K562 (cell line): ENCODE measurements around the gene PCDHGA8.

Source experiments
- ADNP ChIP-seq: fragments of 200-800 bp; sonication (Bioruptor generic); IDR thresholded peaks from 2 replicates; pipeline ENCODE4 v1.6.1; 2016; ENCODE audit warnings: missing genetic modification characterization, missing compliant biosample characterization
- BDP1 ChIP-seq: IDR thresholded peaks from 3 replicates; pipeline ENCODE4 v1.6.1; 2011; ENCODE audit not compliant: insufficient read length, insufficient read depth
- CBFB ChIP-seq: sonication (generic); formaldehyde crosslinking; IDR thresholded peaks from 2 replicates; pipeline ENCODE4 v1.4.0; 2020; ENCODE audit warnings: mild to moderate bottlenecking, missing genetic modification reagents
- CREM ChIP-seq: IDR thresholded peaks from 2 replicates; pipeline ENCODE4 v1.6.1; 2014; ENCODE audit warnings: antibody characterized with exemption, low read depth
- POLR2A ChIP-seq: fragments of 450-650 bp; conservative IDR thresholded peaks from 2 replicates; pipeline ENCODE4 v1.6.1; 2016
- SIX5 ChIP-seq, 2 experiments: IDR thresholded peaks; 2 replicates each; pipeline ENCODE4 v1.6.1; 2011; ENCODE audit warnings: low read length in 2 of 2, borderline replicate concordance in 1 of 2, low read depth in 1 of 2, mild to moderate bottlenecking in 1 of 2, moderate library complexity in 1 of 2; ENCODE audit not compliant: insufficient read depth in 1 of 2
- SPI1 ChIP-seq: IDR thresholded peaks from 2 replicates; pipeline ENCODE4 v1.6.1; 2011; ENCODE audit warnings: low read depth, low read length, control low read depth, borderline replicate concordance
- SREBF2 ChIP-seq: sonication (generic); formaldehyde crosslinking; IDR thresholded peaks from 2 replicates; pipeline ENCODE4 v1.4.0; 2020; ENCODE audit warnings: mild to moderate bottlenecking, missing genetic modification reagents
- SRSF3 ChIP-seq: fragments of 200-400 bp; formaldehyde crosslinking; IDR thresholded peaks from 2 replicates; pipeline ENCODE4 v1.6.1; 2016; ENCODE audit warnings: mild to moderate bottlenecking, low read length, moderate library complexity; ENCODE audit not compliant: insufficient read depth
- TAF7 ChIP-seq: fragments of 450-650 bp; IDR thresholded peaks from 2 replicates; pipeline ENCODE4 v1.6.1; 2016; ENCODE audit warnings: missing genetic modification characterization, missing compliant biosample characterization
- ZBTB8A ChIP-seq: fragments of 450-650 bp; IDR thresholded peaks from 2 replicates; pipeline ENCODE4 v1.6.1; 2018; ENCODE audit warnings: mild to moderate bottlenecking, moderate library complexity; ENCODE audit not compliant: partially characterized antibody
- ZNF184 ChIP-seq: sonication (generic); formaldehyde crosslinking; IDR thresholded peaks from 2 replicates; pipeline ENCODE4 v1.5.0; 2020; ENCODE audit warnings: missing genetic modification reagents
- ZSCAN29 ChIP-seq: fragments of 450-650 bp; IDR thresholded peaks from 2 replicates; pipeline ENCODE4 v1.6.1; 2017
- TF ChIP-seq, protein P1 (sequence below): sonication (generic); formaldehyde crosslinking; IDR thresholded peaks from 2 replicates; pipeline ENCODE4 v1.9.0; 2022; ENCODE audit warnings: mild to moderate bottlenecking, missing genetic modification reagents

GRCh38 chr5:141402553-141403243 lies 10.3 kb downstream of the PCDHGA8 start, which contains the start of gene PCDHGA9:
- TF ChIP-seq BDP1: no peak
- TF ChIP-seq TAF7 (tag): no peak
- TF ChIP-seq SRSF3: no peak
- no peak for TF ChIP-seq ADNP
- TF ChIP-seq SIX5 (IDR thresholded peaks at IDR 0.05; ENCODE audit: borderline replicate concordance in 1 of 2, insufficient read depth in 1 of 2, low read depth in 1 of 2, low read length in 2 of 2): no peak
- TF ChIP-seq ZNF184: no peak
- TF ChIP-seq, protein P1, sequence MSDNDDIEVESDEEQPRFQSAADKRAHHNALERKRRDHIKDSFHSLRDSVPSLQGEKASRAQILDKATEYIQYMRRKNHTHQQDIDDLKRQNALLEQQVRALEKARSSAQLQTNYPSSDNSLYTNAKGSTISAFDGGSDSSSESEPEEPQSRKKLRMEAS (CRISPR knock-in tag): no peak
- TF ChIP-seq ZSCAN29: peak; percentile 72
- no peak for TF ChIP-seq CREM
- TF ChIP-seq POLR2A: no peak
- TF ChIP-seq ZBTB8A: no peak
- TF ChIP-seq SREBF2 (CRISPR knock-in tag): no peak
- TF ChIP-seq CBFB (CRISPR knock-in tag): no peak
- no peak for TF ChIP-seq SPI1
